ENCODE results near the gene BHLHA15. TPM values are rescaled to one million over a fixed set of nuclear protein-coding genes. Genes with fewer than 3 reads are reported as not detected.

BHLHA15 gene
- total and polyA plus RNA-seq, 2 of the 13 experiments (the other 11 are each of a cell fraction or from before 2014, with no cell fraction given), result 1.9 to 6.1 TPM

GRCh38 chr7:98251601-98252424 is 40.6 kb downstream of the BHLHA15 start, which contains the start of gene TECPR1 (continued):
- peak; percentile 75 for TF ChIP-seq ZFY (CRISPR knock-in tag; IDR thresholded peaks at IDR 0.05)
- peak; percentile 93; the same call in 1 of the 2 replicates for TF ChIP-seq LBX2 (CRISPR knock-in tag; IDR thresholded peaks at IDR 0.05; ENCODE audit: borderline replicate concordance)
- no peak for TF ChIP-seq AKAP8 (CRISPR knock-in tag; IDR thresholded peaks at IDR 0.05)
- no peak for TF ChIP-seq MBD4 (IDR thresholded peaks at IDR 0.05; ENCODE audit: borderline replicate concordance, low read length)
- no peak; the same call in 1 of the 2 replicates for TF ChIP-seq ZSCAN21 (CRISPR knock-in tag; IDR thresholded peaks at IDR 0.05; ENCODE audit: borderline replicate concordance)
- no peak for TF ChIP-seq TRIM22 (IDR thresholded peaks at IDR 0.05)
- no peak for TF ChIP-seq SNRNP70 (IDR thresholded peaks at IDR 0.05; ENCODE audit: low read depth, low read length)
- TF ChIP-seq TGIF2 (CRISPR knock-in tag; IDR thresholded peaks at IDR 0.05), result peak; percentile 72; the same call in 1 of the 2 replicates
- TF ChIP-seq ZNF639 (CRISPR knock-in tag; conservative IDR thresholded peaks at IDR 0.05), result peak; percentile 94
- no peak for TF ChIP-seq ZNF740 (CRISPR knock-in tag; IDR thresholded peaks at IDR 0.05)
- TF ChIP-seq ZNF362 (CRISPR knock-in tag; IDR thresholded peaks at IDR 0.05; ENCODE audit: borderline replicate concordance), result no peak
- TF ChIP-seq CBFB (CRISPR knock-in tag; IDR thresholded peaks at IDR 0.05), result peak; percentile 82; the same call in 1 of the 2 replicates
- peak; percentile 31 for TF ChIP-seq SRSF1 (optimal IDR thresholded peaks at IDR 0.05; ENCODE audit: low read depth, low read length)
- peak; percentile 45; the same call in 1 of the 2 replicates for TF ChIP-seq E2F1 (CRISPR knock-in tag; IDR thresholded peaks at IDR 0.05)
- peak; percentile 40; the same call in 1 of the 2 replicates for TF ChIP-seq ZNF230 (CRISPR knock-in tag; IDR thresholded peaks at IDR 0.05)
- TF ChIP-seq GATAD2A (CRISPR knock-in tag; IDR thresholded peaks at IDR 0.05), result no peak
- no peak for TF ChIP-seq ZMAT5 (CRISPR knock-in tag; IDR thresholded peaks at IDR 0.05; ENCODE audit: borderline replicate concordance, low read depth)
- no peak for TF ChIP-seq SNAPC2 (CRISPR knock-in tag; IDR thresholded peaks at IDR 0.05)
- TF ChIP-seq POGZ (CRISPR knock-in tag; IDR thresholded peaks at IDR 0.05), result peak; percentile 88
- TF ChIP-seq ZMYM2 (CRISPR knock-in tag; IDR thresholded peaks at IDR 0.05), result no peak
- TF ChIP-seq XBP1 (CRISPR knock-in tag; IDR thresholded peaks at IDR 0.05), result no peak
- 0 out of 2 replicates have a peak, but pooled peaks have one; percentile 65 for TF ChIP-seq WIZ (CRISPR knock-in tag; IDR thresholded peaks at IDR 0.05)
- TF ChIP-seq ATF3 (CRISPR knock-in tag; IDR thresholded peaks at IDR 0.05), result no peak

All from HepG2 (cell line).